Aortic smooth muscle cell (primary cell): ENCODE data around the gene CLDN25. TPM values are rescaled to one million over a fixed set of nuclear protein-coding genes. Genes with fewer than 3 reads are reported as not detected.

Experiments used
- total RNA-seq: library from RNA; depleted of rRNA; stranded (reverse); fragments of >200 nt; gene quantifications from 2 replicates; pipeline ENCODE4 v1.2.3, GENCODE V29; 2014

Gene CLDN25
- not detected in 2 replicates for total RNA-seq

DNA sequence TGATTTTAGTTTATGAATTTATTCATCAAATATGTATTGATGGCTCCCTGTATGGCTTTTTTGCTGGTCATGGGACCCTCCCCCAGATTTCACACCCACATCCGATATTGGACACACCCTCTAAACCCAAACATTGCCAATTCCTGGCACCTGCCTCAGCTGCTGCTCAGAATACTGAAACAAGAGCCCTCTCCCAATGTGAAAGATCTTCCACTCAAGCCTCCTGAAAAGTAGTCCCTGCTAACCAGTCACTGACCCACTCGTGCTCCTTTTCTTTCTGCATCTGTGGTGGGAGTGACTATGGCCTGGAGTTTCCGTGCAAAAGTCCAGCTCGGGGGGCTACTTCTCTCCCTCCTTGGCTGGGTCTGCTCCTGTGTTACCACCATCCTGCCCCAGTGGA is at the start of gene CLDN25:
Gene CLDN25 (plus strand): TSS at position 301 of the 400 bp plus-strand sequence. CDS start 0 bp downstream, at position 301.

DNA sequence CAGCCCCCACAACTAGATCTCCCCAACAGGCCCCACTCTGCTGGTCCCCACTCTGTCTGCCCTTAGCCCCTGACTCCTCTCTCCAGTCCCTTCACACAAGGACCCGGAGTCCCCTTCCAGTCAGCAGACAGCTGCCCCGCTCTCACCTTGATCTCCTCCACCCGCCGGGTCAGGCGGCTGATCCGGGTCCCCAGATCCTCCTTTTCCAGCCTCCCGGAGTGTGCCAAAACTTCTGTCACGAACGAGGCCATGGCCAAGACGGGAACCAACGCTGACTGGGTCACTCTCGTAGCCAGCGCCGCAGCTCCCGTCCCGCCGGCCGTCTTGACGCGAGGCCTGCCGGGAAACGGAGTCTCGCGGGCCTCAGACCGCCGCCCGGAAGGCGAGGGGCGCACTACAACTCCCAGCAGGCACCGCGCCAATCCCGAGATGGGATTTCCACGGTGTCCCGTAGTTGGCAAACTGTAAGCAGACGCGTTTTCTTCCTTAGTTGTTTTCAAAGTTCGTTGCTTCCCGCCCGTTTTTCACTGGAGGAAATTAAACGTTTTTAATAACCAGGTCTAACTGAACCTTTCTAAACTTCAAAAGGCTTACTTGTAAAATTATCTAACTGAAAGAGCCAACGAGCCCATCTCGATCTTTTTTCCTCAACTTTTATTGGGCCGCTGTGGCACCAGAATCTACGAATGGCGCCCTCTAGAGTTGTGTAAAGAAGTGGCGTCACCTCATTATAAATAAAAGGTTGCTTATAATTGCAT is 6.0 kb upstream of the CLDN25 start, which contains the start of gene ZW10:
Gene ZW10 (minus strand): TSS at position 277 of the 758 bp plus-strand sequence. CDS start 26 bp downstream, at position 251.

Other genes with a start within 250 kb of the CLDN25 start
- under 0.01 and 0.31 TPM in 2 replicates for gene TMPRSS5, start 73.5 kb upstream of the CLDN25 start, total RNA-seq
- gene ZW10, start 6.1 kb upstream of the CLDN25 start, total RNA-seq = 19.5 and 20.3 TPM in 2 replicates
- gene USP28, start 95.8 kb downstream of the CLDN25 start, total RNA-seq = 19.8 and 22.1 TPM in 2 replicates
- not detected in 2 replicates for gene HTR3B, start 125.0 kb downstream of the CLDN25 start, total RNA-seq
- not detected in 2 replicates for gene HTR3A, start 195.3 kb downstream of the CLDN25 start, total RNA-seq